Activated T-cell treated with anti-CD3 and anti-CD28 coated beads, Interleukin-2, amount 50 U/mL, for 1 hour (primary cell): ENCODE results near the gene GAA.

ENCODE experiments used
- DNase-seq: peaks from one replicate; pipeline ENCODE4 v3.0.0-alpha.2; 2020

The GAA gene

GRCh38 chr17:80101011-80101945 lies at the start of gene GAA:
TSS of gene GAA (plus strand) at chr17:80101581. CDS start at chr17:80104587, 3,006 bp downstream.
- peak; percentile 94 for DNase-seq

GRCh38 chr17:80051681-80052080 lies 49.7 kb upstream of the GAA start:
- DNase-seq: no peak

GRCh38 chr17:80053102-80053501 lies 48.3 kb upstream of the GAA start:
- DNase-seq: no peak

GRCh38 chr17:80055597-80055996 lies 45.8 kb upstream of the GAA start:
- DNase-seq: no peak

- no peak for DNase-seq
These were observed 42.9 kb upstream of the GAA start for GRCh38 chr17:80058311-80058955.

GRCh38 chr17:80060644-80061043 lies 40.7 kb upstream of the GAA start:
- no peak for DNase-seq

- DNase-seq: no peak
These were observed 40.0 kb upstream of the GAA start for GRCh38 chr17:80061421-80061820.

GRCh38 chr17:80063830-80064585 lies 37.4 kb upstream of the GAA start:
- DNase-seq: no peak

GRCh38 chr17:80064696-80065095 lies 36.7 kb upstream of the GAA start:
- no peak for DNase-seq

GRCh38 chr17:80065478-80066170 lies 35.8 kb upstream of the GAA start:
- no peak for DNase-seq

- DNase-seq: no peak
These were observed 33.9 kb upstream of the GAA start for GRCh38 chr17:80067393-80067986.

- DNase-seq: no peak
These were observed 32.8 kb upstream of the GAA start for GRCh38 chr17:80068301-80069222.

GRCh38 chr17:80070375-80071115 lies 30.8 kb upstream of the GAA start:
- no peak for DNase-seq

GRCh38 chr17:80071116-80071841 lies 30.1 kb upstream of the GAA start:
- no peak for DNase-seq

- DNase-seq: no peak
These were observed 29.0 kb upstream of the GAA start for GRCh38 chr17:80072410-80072809.

GRCh38 chr17:80080081-80080480 lies 21.3 kb upstream of the GAA start:
- no peak for DNase-seq

- no peak for DNase-seq
These were observed 19.8 kb upstream of the GAA start for GRCh38 chr17:80081596-80081995.

GRCh38 chr17:80082403-80083135 lies 18.8 kb upstream of the GAA start:
- DNase-seq: peak; percentile 59

- no peak for DNase-seq
These were observed 18.2 kb upstream of the GAA start for GRCh38 chr17:80083136-80083661.
